SK-MEL-5 (cell line): Measurements from ENCODE around the gene PCDHGA7. TPM values are rescaled to one million over a fixed set of nuclear protein-coding genes. Genes with fewer than 3 reads are reported as not detected.
A peak's percentile ranks its signal among the peaks of the same experiment; 100 is the strongest.
"Not testable (repeated sequence)": the region's sequence is repeated elsewhere in the genome, so short reads cannot be mapped to it uniquely, and the experiment has no call there.

Experiments used
- DNase-seq: peaks from one replicate; pipeline ENCODE4 v3.0.0-alpha.2; 2016; ENCODE audit warnings: low read depth, low spot score
- in situ Hi-C: cut with HindIII; loops from 2 replicates; pipeline ENCODE4 v1.10.0; 2016; ENCODE audit warnings: low sequenced_read_pairs, high pct_unique_total_duplicates, low pct_unique_long_range_greater_than_20kb
- total RNA-seq: library from RNA; depleted of rRNA; stranded (reverse); fragments of >200 nt; shearing (Covaris generic); gene quantifications from 2 replicates; pipeline ENCODE4 v1.2.3, GENCODE V29; 2014

The PCDHGA7 gene
- total RNA-seq, 1 experiment from 2014 or later: 0.71 TPM

GRCh38 chr5:141413540-141414069 lies 31.1 kb downstream of the PCDHGA7 start:
- DNase-seq: no peak
- in situ Hi-C loops: no loop called here

DNA sequence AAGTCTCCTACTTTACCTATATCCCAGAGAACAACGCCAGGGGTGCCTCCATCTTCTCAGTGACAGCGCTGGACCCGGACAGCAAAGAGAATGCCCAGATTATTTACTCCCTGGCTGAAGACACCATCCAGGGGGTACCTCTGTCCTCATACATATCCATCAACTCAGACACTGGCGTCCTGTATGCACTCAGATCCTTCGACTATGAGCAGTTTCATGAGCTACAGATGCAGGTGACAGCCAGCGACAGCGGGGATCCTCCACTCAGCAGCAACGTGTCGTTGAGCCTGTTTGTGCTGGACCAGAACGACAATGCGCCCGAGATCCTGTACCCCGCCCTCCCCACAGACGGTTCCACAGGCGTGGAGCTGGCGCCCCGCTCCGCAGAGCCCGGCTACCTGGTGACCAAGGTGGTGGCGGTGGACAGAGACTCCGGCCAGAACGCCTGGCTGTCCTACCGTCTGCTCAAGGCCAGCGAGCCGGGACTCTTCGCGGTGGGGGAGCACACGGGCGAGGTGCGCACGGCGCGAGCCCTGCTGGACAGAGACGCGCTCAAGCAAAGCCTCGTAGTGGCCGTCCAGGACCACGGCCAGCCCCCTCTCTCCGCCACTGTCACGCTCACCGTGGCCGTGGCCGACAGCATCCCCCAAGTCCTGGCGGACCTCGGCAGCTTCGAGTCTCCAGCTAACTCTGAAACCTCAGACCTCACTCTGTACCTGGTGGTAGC lies 32.2 kb downstream of the PCDHGA7 start:
- DNase-seq, in situ Hi-C loops: not testable (repeated sequence)

DNA sequence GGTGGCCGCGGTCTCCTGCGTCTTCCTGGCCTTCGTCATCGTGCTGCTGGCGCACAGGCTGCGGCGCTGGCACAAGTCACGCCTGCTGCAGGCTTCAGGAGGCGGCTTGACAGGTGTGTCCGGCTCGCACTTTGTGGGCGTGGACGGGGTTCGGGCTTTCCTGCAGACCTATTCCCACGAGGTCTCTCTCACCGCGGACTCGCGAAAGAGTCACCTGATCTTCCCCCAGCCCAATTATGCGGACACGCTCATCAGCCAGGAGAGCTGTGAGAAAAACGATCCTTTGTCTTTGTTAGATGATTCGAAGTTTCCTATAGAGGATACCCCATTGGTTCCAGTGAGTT lies 32.7 kb downstream of the PCDHGA7 start:
- in situ Hi-C loops, DNase-seq: not testable (repeated sequence)

GRCh38 chr5:141417494-141418172 lies 35.1 kb downstream of the PCDHGA7 start, which contains the start of gene PCDHGB7:
Gene PCDHGB7 (plus strand): TSS chr5:141417677. CDS start chr5:141417860, 183 bp downstream.
- in situ Hi-C loops: not testable (repeated sequence)
- peak; percentile 82 for DNase-seq

- in situ Hi-C loops: no loop called here
- no peak for DNase-seq
Measured at GRCh38 chr5:141419074-141419880, 36.7 kb downstream of the PCDHGA7 start.

GRCh38 chr5:141420855-141421488 lies 38.4 kb downstream of the PCDHGA7 start, which contains the start of gene PCDHGA11:
Gene PCDHGA11 (plus strand): TSS chr5:141421051. CDS start chr5:141421228, 177 bp downstream.
- in situ Hi-C loops: no loop called here
- DNase-seq: no peak

GRCh38 chr5:141421489-141421855 lies 38.9 kb downstream of the PCDHGA7 start:
- in situ Hi-C loops: no loop called here
- DNase-seq: no peak

GRCh38 chr5:141422742-141423291 lies 40.3 kb downstream of the PCDHGA7 start:
- DNase-seq: no peak
- in situ Hi-C loops: no loop called here

DNA sequence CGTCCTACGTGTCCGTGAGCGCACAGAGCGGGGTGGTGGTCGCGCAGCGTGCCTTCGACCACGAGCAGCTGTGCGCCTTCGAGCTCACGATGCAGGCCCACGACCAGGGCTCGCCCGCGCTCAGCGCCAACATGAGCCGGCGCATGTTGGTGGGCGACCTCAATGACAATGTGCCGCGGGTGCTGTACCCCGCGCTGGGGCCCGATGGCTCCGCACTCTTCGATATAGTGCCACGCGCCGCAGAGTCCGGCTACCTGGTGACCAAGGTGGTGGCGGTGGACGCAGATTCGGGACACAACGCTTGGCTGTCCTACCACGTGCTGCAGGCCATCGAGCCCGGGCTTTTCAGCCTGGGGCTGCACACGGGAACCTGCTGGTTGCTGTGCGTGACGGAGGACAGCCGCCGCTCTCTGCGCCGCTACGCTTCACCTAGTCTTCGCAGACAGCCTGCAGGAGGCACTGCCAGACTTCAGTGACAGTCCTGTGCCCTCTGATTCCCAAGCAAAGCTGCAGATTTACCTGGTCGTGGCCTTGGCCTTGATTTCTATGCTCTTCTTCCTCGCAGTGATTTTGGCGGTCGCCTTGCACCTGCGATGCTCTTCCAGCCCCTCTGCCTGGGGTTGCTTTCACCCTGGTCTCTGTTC lies 45.4 kb downstream of the PCDHGA7 start:
- in situ Hi-C loops: no loop called here
- DNase-seq: no peak

DNA sequence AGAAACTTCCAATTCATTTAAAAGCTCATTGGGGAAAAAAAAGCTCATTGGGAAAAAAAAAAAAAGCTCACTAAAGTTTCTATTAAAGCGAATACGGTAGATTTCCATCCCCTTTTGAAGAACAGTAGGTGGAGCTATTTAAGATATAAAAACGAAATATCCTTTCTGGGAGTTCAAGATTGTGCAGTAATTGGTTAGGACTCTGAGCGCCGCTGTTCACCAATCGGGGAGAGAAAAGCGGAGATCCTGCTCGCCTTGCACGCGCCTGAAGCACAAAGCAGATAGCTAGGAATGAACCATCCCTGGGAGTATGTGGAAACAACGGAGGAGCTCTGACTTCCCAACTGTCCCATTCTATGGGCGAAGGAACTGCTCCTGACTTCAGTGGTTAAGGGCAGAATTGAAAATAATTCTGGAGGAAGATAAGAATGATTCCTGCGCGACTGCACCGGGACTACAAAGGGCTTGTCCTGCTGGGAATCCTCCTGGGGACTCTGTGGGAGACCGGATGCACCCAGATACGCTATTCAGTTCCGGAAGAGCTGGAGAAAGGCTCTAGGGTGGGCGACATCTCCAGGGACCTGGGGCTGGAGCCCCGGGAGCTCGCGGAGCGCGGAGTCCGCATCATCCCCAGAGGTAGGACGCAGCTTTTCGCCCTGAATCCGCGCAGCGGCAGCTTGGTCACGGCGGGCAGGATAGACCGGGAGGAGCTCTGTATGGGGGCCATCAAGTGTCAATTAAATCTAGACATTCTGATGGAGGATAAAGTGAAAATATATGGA lies 48.0 kb downstream of the PCDHGA7 start, which contains the start of gene PCDHGA12:
Gene PCDHGA12 (plus strand): TSS at position 176 of the 782 bp plus-strand sequence. CDS start 253 bp downstream, at position 429.
- in situ Hi-C loops: no loop called here
- DNase-seq: peak; percentile 86

- no peak for DNase-seq
- in situ Hi-C loops: no loop called here
Measured at GRCh38 chr5:141431286-141431685, 48.7 kb downstream of the PCDHGA7 start.

DNA sequence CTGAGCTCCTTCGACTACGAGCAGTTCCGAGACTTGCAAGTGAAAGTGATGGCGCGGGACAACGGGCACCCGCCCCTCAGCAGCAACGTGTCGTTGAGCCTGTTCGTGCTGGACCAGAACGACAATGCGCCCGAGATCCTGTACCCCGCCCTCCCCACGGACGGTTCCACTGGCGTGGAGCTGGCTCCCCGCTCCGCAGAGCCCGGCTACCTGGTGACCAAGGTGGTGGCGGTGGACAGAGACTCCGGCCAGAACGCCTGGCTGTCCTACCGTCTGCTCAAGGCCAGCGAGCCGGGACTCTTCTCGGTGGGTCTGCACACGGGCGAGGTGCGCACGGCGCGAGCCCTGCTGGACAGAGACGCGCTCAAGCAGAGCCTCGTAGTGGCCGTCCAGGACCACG lies 49.8 kb downstream of the PCDHGA7 start:
- DNase-seq, in situ Hi-C loops: not testable (repeated sequence)

- in situ Hi-C loops, DNase-seq: not testable (repeated sequence)
Measured at GRCh38 chr5:141432726-141433125, 50.2 kb downstream of the PCDHGA7 start.

DNA sequence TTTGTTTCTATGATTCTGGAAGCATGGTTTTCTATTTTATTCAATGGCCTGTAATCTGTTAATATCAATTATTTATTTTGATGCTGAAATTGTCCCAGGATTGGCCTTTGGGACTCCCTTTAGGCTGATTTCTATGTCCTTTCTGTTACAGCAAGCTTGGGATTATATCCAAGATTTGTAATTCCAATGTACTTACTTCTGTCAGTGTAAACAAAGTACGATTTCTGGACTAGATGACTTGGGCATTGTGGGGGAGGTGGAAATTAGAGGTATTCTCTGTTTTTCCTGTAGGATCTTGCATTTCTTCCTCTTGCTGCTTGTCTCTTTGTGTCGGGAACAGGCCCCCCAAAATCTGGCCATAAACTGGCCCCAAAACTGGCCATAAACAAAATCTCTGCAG lies 51.5 kb downstream of the PCDHGA7 start:
- in situ Hi-C loops: no loop called here
- DNase-seq: no peak
